ENCODE measurements around the gene STX17.

Gene STX17

DNA sequence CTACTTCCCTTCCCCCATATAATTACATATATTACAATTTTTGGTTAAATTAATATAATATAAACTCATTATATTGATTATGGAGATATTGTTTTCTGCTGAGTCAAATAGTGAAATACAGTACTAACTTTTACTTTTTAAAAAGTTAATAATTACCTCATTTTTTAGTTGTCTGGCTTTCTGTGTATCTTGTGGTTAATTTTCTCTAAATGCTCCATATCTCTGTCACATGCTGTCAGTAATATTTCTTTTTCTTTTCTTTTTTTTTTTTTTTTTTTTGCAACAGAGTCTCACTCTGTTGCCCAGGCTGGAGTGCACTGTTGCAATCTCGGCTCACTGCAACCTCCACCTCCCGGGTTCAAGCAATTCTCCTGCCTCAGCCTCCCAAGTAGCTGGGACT is 23.2 kb downstream of the STX17 start:
- ChIA-PET POLR2A (ENCODE audit: low non-redundant PET) (no interaction called here), CTCF (interaction anchor here (0.5 to 0.6 kb wide), 2 partner anchors 698 to 1793 kb away, joined by 3 read pairs; no protein-coding TSS in a partner anchor)
- no peak overlapping the region for H3K27ac ChIP-seq
- DNase-seq (ENCODE audit: low spot score) = no peak
- TF ChIP-seq, protein P1, sequence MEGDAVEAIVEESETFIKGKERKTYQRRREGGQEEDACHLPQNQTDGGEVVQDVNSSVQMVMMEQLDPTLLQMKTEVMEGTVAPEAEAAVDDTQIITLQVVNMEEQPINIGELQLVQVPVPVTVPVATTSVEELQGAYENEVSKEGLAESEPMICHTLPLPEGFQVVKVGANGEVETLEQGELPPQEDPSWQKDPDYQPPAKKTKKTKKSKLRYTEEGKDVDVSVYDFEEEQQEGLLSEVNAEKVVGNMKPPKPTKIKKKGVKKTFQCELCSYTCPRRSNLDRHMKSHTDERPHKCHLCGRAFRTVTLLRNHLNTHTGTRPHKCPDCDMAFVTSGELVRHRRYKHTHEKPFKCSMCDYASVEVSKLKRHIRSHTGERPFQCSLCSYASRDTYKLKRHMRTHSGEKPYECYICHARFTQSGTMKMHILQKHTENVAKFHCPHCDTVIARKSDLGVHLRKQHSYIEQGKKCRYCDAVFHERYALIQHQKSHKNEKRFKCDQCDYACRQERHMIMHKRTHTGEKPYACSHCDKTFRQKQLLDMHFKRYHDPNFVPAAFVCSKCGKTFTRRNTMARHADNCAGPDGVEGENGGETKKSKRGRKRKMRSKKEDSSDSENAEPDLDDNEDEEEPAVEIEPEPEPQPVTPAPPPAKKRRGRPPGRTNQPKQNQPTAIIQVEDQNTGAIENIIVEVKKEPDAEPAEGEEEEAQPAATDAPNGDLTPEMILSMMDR (conservative IDR thresholded peaks at IDR 0.05; ENCODE audit: low read depth) = no peak

GRCh38 chr9:99931155-99931840 is 24.8 kb downstream of the STX17 start:
- POLR2A ChIA-PET (ENCODE audit: low non-redundant PET) = no interaction called here
- H3K27ac ChIP-seq = no peak overlapping the region
- no peak for DNase-seq (ENCODE audit: low spot score)
- TF ChIP-seq, protein P1 (conservative IDR thresholded peaks at IDR 0.05; ENCODE audit: low read depth) = no peak
- CTCF ChIA-PET = interaction anchor here (0.6 to 0.8 kb wide), 4 partner anchors 133 to 1637 kb away, joined by 3 to 4 read pairs (median 4); no protein-coding TSS in a partner anchor

DNA sequence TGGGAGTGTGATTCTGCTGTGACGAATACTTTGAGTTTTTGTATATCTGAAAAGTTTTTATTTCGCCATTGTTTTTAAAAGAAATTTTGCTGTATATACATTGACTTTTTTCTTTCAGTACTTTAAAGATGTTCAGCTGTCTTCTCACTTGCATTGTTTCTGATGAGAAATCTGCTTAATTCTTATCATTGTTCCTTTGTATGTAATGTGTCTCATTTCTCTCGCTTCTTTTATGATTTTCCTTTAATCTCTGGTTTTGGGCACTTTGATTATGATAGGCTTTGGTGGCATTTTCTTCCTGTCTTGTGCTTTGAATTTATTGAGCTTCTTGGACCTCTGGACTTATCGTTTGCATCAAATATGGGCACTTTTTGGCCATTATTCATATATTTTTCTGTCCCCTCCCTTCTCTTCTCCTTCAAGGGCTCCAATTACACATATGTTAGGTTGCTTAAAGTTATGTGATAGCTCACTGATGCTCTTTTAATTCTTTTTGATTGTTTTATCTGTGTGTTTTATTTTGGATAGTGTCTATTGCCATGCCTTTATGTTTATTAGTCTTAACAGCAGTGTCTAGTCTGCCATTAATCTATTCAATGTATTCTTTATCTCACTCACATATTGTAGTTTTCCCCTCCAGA is 30.6 kb downstream of the STX17 start:
- no peak for DNase-seq (ENCODE audit: low spot score)
- no peak overlapping the region for H3K27ac ChIP-seq
- CTCF ChIA-PET = no interaction called here
- TF ChIP-seq, protein P1 (conservative IDR thresholded peaks at IDR 0.05; ENCODE audit: low read depth) = no peak
- POLR2A ChIA-PET (ENCODE audit: low non-redundant PET) = no interaction called here

GRCh38 chr9:99947395-99947794 is 40.9 kb downstream of the STX17 start:
- no peak overlapping the region for H3K27ac ChIP-seq
- TF ChIP-seq, protein P1 (conservative IDR thresholded peaks at IDR 0.05; ENCODE audit: low read depth) = no peak
- ChIA-PET POLR2A (ENCODE audit: low non-redundant PET) (no interaction called here), CTCF (interaction anchor here (0.7 to 0.9 kb wide), 2 partner anchors 14 to 123 kb away, joined by 3 to 6 read pairs; no protein-coding TSS in a partner anchor)
- no peak for DNase-seq (ENCODE audit: low spot score)

DNA sequence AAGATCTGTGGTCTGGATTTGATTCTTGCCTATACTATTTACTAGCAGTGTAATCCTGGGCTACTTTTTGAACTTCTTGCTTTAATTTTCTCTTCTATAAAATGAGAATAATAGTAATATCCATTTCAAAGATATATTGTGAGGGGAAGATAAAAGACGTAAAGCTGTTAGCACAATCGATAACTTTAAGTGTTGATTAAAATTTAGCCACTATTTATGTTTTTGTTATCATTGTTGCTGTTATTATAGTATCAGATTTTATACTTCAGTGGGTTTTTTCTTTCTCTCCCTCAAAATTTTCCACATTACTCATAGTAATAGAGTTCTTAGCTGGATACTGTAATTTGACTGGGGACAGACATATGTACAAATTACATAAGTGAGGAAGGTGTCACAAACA is 42.0 kb downstream of the STX17 start:
- CTCF ChIA-PET = interaction anchor here (0.6 to 0.9 kb wide), 3 partner anchors 124 to 255 kb away, joined by 3 to 4 read pairs (median 3); no protein-coding TSS in a partner anchor
- no peak overlapping the region for H3K27ac ChIP-seq
- TF ChIP-seq, protein P1 (conservative IDR thresholded peaks at IDR 0.05; ENCODE audit: low read depth) = no peak
- POLR2A ChIA-PET (ENCODE audit: low non-redundant PET) = interaction anchor here (0.8 kb wide), 1 partner anchor 485 kb away, joined by 8 read pairs; no protein-coding TSS in a partner anchor
- no peak for DNase-seq (ENCODE audit: low spot score)

DNA sequence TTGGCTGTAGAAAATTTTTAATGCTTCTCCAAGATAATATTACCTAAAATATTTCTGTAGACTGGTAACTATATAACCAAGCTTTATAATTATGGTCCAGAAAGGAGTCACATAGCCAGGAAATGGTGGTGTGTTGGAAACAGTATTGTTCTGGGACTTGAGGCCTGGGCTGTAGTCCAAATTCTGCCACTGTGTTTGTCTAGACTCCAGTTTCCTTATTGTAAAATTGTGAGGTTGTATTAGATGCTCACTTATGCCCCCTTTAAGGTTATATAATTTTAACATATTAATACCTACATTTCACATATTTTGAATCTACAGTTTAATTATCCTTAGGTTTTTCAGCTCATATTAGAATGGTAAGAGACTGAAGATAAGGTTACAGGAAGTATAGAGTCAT is 42.4 kb downstream of the STX17 start:
- TF ChIP-seq, protein P1 (conservative IDR thresholded peaks at IDR 0.05; ENCODE audit: low read depth) = no peak
- POLR2A ChIA-PET (ENCODE audit: low non-redundant PET) = no interaction called here
- CTCF ChIA-PET = interaction anchor here (0.6 kb wide), 1 partner anchor 199 kb away, joined by 3 read pairs; no protein-coding TSS in a partner anchor
- no peak overlapping the region for H3K27ac ChIP-seq
- no peak for DNase-seq (ENCODE audit: low spot score)
